HG03565 (cell line): Measurements from ENCODE around the gene CACNA1C.

Source experiments
- ATAC-seq: cut with Tn5 transposase; IDR thresholded peaks from one replicate; pipeline ENCODE4 v1.9.1; 2021; ENCODE audit warnings: mild to moderate bottlenecking, moderate library complexity; ENCODE audit not compliant: unreplicated experiment

The CACNA1C gene

DNA sequence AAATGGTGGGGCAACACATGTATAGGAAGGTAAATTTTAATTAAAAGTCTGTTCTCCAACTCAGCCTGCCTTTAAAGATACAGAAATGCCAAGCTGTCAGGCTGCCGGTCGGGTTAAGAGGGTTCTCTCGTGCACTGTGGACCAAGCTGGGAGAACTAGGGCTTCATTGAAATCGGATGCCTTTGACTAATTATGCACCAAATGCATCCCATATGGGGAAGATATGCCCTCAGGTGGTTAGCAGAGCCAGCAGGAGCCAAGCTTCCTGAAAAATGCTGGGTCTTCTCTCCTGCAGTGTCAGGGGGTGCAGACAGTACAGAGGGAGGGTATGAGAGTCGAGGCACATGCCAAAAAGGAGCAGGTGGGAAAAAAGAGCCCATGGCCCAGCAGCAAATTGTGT is 236.1 kb downstream of the CACNA1C start:
- no peak for ATAC-seq

DNA sequence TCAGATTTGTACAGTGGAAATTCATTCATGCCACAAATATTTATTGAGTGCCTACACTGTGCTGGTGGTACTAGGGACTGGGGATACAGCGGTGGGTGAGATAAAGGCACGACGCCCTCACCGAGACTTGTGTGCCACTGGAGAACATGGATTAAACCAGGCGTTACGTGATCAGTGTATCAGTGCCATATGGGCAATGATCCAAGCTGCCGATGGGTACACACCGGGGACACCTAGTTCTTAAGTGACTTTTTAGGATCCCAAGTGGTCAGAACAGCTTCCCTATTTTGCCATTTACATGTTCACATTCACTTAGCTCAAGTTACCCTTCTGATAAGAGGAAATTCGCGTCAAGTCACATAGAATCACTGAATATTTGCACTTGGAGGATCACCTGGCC is 236.7 kb downstream of the CACNA1C start:
- no peak for ATAC-seq

DNA sequence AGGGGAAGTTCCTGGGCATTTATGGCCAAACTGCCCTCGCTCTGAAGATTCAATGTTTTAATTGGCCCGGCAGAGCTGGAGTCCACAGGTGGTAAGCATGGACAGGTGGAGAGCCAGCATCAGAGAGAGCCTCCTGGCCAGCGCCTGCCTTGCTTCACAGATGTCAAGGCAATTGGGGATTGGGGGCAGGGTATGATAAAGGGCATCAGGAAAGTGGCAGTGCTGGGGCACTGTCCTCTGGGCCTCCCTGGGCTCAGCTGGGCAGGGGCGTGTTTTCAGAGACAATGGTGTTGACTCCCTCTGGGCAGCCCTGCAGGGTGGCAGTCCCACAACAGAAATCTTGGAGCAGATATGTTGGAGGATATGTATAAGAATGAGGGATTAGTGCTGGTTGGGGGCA is 237.3 kb downstream of the CACNA1C start:
- no peak for ATAC-seq

DNA sequence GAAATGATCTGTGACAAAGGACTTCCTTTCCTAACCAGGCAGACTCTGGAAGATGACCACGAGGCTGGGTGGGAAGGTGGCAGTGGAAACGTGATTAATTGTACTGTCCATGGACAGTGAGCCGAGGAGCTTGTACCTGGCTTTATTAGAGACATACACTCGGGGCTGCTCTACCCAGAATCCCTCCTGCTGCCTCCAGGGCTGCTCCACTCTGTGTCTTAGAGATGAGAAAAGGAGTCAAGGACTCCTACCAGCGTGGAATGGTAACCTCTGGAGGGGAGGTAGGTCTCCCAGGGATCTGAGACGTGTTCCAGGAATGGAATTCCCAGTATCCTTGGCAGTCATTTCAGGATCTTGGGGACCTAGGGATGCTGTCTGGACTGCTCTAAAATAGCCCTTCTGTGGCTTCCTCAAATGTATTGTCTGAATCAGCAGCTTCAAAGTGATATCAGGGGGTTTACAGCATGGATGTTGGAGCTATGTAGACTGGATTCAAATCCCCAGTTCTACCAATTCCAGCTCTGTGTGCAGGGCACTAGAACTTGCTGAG is 237.8 kb downstream of the CACNA1C start:
- ATAC-seq = no peak

DNA sequence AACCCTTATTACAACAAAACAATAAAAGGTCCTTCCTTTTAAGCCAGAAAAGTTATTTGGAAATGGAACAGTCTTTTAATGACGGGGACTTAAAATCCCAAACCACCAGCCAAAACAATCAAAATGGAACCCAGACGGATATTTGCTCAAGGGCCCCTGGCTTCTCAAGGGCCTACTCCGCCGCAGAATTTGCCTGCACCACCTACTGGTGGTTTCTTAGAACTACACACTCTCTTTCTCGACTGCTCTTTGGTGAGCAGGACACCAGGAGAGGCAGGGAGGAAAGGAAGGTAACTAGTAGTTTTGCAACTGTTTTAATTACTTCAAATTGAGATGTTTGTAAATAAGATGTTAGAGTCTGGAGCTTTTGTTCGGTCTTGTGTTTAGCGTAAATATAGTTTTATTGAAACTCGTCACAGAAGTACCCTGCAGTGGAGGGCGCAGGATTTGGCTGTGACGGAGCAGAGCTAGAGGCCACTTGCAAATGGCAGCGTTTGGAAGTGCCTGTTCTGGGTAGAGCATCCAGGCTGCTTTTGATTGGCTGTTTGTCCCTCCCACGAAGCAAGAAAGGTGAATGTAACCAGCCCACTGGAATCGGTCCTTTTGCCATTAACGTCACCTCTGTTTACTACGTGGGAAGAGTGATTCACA is 238.5 kb downstream of the CACNA1C start:
- ATAC-seq = no peak

DNA sequence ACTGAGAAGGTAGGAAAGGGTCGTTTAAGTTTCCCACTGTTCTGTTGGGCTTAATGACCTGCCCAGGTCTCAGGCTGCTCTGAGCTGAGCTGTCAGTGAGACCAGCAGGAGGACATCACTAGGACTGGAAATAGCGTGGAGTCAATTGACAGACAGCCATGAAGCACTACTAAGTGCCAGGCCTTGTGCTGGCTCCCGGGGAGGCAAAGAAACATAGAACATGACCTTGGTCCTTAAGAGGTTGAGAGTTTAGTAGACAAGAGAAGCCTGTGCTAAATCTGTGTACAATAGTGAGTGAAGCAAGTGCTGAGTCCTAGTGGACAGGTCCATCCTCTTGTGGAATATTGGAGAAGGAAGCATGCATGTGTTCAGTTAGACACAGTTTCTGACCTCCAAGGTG is 239.2 kb downstream of the CACNA1C start:
- no peak for ATAC-seq

DNA sequence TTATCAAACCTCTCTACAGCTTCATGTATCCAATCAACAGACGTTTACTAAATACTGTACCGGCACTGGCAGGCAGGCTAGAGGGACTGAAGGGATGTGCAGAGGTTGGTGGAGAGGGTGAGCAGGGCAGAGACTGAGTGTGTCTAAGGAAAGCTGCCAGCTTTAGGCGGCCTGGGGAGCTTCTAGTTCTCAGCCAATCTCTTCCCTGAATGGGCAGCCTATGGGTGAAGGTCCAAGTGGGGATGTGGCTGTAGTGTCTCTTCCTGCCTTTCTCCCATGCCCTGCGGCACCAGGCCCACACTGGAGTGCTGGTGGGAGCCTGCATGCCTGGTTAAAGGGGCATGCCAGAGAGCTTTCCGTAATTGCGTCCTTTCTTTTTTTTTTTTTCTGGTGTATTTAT is 239.8 kb downstream of the CACNA1C start:
- no peak for ATAC-seq

DNA sequence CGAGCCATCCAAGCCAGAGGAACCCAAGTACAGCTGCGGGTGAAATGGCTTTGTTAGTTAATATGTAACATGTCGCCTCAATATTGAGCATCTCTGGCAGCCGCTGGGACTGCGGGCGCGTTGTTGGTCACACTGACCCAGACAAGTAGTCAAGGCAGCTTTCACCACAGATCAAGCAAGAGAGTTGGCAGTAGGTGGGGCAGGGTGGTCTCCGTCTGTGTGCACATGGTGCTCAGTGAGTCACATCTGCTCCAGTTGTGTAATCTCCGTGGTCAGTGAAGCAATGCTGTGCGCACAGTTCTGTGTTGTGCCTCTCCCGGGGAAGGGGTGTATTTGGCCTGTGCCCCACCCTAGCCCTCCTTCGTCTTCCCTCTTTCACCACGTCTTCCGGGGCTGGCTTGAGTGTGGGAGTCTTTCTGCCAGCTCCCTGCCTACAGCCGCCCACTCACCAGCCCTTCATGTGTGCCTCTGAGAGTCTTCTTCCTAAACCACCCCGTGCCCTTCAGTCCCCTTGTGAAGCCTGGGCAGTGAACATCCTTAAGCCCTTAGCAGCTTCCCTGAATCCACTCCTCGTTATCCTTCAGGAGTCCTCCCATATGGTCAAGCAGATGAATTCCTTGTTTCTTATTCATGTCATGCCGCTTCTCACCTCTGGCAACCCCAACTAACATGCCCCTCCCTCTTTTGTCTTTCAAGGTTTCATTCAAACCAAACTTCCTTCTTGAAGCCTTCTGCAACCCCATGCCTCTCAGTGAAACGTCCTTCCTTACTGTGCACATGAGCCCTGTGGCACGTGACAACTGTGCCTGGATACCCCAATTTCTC is 242.1 kb downstream of the CACNA1C start:
- no peak for ATAC-seq

DNA sequence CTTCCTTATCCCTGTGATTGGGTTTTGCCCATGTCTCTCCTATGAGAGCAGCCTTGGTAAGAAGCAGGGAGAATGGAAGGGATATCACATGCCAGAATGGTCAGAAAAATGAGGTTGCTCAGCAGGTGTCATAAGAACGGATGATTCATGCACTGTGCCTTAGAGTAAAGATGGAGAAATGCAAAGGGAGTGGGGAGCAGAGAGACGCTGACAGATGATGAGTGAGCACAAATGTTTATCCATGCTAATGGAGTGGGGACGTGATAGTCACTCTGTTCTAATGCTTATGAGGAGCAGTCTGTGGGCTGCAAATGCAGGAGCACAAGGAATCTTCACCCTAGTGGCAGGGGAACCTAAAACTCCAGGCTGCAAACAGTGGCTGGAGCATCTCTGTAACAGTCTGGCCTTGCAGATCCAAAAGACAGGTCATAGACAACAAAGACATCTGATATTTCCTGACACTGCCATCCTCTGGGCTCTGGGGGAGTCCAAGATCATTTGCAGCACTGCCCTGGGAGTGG is 243.2 kb downstream of the CACNA1C start:
- no peak for ATAC-seq

DNA sequence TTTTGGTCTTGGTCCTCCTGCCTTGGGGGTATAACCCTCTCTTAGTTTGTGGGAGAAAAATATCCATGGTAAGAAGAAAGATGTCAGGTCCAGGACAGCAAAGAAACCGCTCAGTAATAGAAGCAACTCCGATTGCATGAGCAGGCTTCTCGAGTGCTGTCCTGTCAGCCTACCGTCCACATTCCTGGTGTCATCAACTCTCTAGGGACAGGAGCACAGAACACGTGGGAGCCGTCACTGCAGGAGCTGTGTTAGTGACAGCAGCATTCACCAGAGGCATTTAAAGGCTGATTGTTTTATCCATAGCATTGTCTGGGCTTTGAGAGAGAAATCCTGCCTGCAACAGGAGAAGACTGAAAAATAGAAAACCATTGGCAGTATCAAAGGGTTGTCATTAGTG is 244.2 kb downstream of the CACNA1C start:
- no peak for ATAC-seq

DNA sequence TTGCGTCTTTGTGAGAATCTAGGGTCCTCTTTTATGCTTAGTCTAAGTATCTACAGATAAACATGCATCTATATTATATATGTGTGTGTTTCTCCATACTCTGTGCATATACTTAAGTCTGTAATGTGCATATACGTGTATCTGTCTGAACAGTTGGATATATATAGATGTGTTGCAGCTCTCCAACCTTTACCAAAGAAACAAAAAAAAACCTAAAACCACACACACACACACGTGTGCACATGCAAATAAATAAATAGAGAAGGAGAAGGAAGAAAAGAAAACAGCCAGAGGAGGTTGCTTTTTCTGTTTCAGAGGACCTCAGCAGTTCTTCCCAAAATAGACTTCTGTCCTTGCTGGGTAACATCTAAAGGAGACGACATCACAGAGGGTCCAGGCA is 244.9 kb downstream of the CACNA1C start:
- no peak for ATAC-seq

DNA sequence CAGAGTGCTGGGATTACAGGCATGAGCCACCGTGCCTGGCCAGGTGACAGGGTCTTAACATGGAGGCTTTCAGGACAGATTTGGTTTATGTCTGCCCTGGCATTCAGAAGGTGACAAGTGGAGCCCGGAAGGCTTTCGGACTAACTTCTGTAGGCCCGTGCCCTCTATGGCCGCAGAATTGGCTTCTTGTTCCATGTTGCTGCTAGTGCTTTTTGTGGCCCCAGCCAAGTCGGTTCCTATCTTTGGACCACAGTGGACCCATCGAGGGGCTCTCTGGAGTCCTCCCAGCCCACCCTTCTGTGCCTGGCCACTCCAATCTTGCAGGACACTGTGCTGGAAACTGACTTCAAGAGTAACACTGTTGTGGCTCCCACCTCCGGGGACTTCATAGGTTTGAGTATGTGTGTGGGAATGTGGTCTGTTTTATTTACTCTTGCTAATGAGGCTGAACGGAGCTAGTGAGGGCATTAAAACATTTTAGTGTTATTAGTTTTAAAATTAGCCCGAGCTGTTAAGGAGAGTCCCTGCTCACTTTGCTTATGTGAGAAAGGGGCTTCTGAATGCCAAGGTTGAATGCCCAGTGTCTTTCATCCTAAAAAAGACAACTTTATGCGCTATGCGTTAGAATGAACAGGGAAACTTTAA is 245.9 kb downstream of the CACNA1C start:
- ATAC-seq = no peak

DNA sequence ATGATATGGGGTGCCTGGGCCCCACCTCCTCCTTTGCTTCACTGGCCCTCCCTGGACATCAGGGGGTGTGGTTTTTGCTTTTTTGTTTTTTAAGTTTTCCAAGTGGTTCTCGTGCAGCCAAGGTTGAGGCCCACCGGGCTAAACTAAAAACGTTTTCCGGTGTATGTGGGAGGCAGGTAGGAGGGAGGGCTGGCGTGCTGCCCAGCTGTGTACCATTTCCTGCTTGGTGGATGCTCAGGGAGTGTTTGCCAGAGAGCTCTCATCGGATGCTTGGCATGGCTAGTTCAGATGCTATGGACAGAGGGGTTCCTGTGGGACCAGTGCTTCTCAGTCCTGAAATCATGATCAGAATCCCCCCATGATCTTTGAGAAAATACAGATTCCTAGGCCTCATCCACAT is 246.4 kb downstream of the CACNA1C start:
- ATAC-seq = no peak

DNA sequence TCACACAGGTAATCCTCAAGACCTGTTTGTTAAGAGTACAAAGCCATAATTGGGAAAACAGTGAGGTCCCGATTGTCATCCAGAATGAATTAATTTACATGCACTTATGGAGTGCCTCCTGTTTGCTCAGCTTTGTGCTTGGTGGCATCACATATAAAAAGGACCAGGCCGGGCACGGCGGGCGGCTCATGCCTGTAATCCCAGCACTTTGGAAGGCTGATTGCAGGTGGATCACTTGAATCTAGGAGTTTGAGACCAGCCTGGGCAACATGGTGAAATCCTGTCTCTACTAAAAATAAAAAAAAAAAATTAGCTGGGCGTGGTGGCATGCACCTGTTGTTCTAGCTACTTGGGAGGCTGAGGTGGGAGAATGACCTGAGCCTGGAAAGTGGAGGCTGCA is 247.4 kb downstream of the CACNA1C start:
- no peak for ATAC-seq

DNA sequence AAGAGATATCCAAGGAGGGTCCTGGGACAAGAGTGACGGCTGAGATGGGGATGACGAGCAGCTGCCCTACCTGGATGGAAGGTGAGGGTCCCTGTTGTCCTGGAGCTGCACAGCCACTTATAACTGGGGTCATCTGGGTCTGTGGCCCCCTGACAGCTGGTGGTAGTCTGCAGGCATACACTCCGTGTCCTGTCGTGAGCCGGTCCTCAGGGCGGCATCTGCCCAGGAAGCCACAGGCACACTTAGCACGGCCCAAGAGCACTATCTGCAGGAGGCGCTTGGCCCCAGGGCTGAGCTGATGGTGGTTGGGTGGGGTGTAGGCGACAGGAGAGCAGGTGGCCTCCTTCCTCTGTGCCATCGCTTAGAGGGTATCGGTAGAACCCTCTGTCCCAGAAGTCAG is 248.1 kb downstream of the CACNA1C start:
- ATAC-seq = no peak

DNA sequence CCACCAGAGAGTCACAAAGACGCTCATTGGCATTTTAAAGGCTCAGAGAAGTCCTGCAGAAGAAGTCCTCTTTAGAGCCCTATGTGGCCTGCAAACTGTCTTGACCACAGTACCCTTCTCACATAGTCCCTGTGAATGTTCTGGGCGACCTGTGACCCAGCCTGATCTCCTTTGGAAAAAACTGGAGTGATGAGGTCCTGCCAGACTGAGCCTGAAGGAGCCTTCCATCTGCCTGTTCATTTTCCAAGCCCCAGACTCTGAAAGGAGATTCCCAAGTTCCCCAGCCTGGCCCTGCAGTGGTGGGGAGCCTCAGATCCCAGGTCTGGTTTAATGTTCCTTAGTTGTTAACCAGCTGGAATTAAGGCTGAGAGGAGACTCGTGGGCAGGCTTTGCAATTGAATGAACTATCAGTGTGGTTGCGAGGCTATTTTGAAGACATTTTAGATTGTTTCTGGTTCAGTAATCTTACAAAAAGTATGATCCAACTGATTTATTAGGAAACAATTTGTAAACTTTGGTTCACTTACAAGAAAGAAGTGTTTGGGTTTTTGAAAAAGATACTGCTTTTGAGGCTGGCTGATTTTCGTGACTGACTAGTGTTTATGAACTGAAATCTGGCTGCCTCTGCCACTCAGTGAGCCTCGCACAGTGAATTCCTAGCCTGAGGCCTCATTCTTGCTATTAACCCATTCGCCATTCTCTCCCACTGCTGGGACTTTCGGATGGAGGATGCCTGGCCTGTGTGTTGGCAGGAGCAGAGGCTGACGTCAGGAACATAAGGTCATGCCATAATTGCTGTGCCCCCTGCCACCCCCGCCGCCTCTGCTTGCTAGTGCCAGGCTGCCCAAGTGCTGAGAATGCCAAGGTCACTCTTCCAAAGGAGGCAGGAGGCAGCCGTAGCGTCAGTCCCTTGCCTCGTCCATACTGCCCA is 249.0 kb downstream of the CACNA1C start:
- no peak for ATAC-seq

DNA sequence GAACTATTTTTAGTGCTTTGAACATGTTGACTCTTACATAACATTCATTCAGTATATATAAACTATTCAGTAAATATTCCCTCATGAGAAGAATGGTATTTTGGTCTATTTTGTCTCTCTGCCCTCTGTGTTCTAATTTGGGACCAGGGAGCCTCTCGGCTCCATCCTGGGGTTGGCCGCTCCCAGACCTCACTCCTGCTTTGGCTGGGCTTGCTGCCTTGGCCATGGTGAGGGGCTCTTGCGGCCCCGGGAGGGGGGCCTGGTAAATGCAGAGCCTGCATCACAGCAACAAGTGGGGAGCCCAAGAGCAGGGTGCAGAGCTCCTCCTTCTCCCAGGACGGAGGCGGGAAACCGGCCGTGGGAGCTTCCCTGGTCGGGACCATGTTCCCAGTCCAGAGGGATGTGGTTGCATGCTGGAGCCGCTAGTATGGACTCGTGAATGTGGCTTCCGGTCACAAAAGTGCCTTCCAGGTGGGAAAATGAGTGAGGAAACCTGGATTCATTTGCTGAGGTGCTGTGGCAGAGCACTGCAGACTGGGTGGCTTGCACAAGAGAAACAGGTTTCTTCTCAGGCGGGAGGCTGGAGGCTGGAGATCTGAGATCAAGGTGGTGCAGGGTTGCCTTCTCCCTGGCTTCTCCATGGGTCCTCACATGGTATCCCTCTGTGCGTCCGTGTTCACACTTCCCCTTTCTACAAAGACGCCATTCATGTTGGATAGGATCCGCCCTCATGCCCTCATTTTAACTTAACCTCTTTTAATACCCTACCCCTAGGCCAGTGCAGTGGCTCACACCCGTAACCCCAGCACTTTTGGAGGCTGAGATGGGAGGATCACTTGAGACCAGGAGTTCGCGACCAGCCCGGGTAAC is 250.2 kb downstream of the CACNA1C start:
- ATAC-seq = no peak

DNA sequence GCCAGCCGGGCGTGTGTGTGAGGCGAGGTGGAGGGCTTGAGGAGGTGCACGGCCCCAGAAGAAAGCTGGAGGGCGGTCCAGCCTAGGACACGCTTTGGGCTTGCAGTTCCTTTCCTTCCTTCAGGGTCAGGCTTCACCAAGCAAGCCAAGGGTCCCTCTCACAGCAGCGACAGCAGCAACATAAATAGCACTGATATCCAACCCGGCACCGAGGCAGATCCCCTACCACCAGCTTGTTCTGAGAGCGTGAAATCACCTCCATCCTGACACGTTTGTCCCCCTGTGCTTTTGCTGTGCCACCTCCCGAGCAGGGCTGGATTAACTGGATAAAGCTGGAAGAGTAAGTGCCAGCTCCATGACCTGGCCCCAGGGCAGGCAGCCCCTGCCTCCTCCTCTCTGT is 251.4 kb downstream of the CACNA1C start:
- no peak for ATAC-seq

DNA sequence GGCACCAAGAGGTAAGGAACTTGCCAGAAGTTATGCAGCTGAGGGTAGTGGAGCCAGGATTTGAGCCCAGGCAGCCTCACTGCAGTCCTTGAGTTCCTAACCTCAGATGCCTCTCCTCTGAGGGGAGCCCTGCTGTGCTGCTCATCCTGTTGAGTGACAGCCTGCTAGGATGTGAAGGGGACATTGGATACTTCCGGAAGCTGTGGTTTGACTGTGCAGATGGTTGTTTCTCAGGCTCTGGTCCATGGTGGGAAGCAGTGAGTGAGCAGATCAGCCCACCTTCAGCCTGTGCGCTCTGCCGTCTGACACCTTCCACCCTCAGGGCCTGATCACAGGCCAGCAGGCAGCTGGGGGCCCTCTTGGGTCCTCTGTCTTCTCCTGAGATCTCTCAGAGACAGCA is 253.2 kb downstream of the CACNA1C start:
- no peak for ATAC-seq

DNA sequence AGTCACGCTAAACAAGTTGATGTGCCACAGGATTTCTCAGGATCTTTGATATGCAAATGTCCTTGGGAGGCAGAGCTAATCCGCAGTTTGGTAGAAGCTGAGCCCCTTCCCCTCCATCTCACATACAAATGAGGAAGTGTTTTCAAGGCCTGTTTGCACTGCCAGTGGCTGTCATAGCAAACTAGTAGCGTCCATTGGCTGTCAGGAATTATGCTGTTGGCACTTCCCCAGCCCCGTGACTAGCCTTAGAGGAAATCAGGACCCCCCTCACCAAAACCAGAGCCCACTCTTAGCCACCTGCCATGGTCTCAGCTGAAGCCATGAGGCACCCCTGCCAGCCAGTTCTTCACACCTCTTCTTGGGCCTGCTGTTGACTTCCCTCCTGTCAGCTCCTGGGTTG is 253.9 kb downstream of the CACNA1C start:
- no peak for ATAC-seq
